ENCODE data around the gene C6orf120. TPM values are rescaled to one million over a fixed set of nuclear protein-coding genes. Genes with fewer than 3 reads are reported as not detected.

C6orf120 gene
- total and polyA plus RNA-seq, 2 of the 13 experiments (the other 11 are each of a cell fraction or from before 2014, with no cell fraction given) = 21.7 to 29.9 TPM

- TF ChIP-seq RCOR2 (CRISPR knock-in tag; IDR thresholded peaks at IDR 0.05) (peak; percentile 10), MXD1 (CRISPR knock-in tag; IDR thresholded peaks at IDR 0.05) (no peak), ZNF142 (CRISPR knock-in tag; IDR thresholded peaks at IDR 0.05) (peak; percentile 21; the same call in 1 of the 2 replicates), TARDBP (CRISPR knock-in tag; IDR thresholded peaks at IDR 0.05) (no peak), TERF1 (CRISPR knock-in tag; IDR thresholded peaks at IDR 0.05) (no peak; the same call in 1 of the 2 replicates), TFDP1 (CRISPR knock-in tag; IDR thresholded peaks at IDR 0.05; ENCODE audit: borderline replicate concordance) (peak; percentile 50; the same call in 1 of the 2 replicates), KAT7 (CRISPR knock-in tag; IDR thresholded peaks at IDR 0.05; ENCODE audit: borderline replicate concordance) (peak; percentile 33; the same call in 1 of the 2 replicates), EHMT2 (IDR thresholded peaks at IDR 0.05; ENCODE audit: borderline replicate concordance, low read depth, low read length) (no peak), GZF1 (CRISPR knock-in tag; IDR thresholded peaks at IDR 0.05) (no peak; the same call in 1 of the 2 replicates), KLF11 (CRISPR knock-in tag; IDR thresholded peaks at IDR 0.05) (no peak), ZNF615 (CRISPR knock-in tag; IDR thresholded peaks at IDR 0.05; ENCODE audit: borderline replicate concordance) (0 out of 2 replicates have a peak, but pooled peaks have one; percentile 44), GFI1 (CRISPR knock-in tag; IDR thresholded peaks at IDR 0.05; ENCODE audit: borderline replicate concordance) (peak; percentile 76), ZNF382 (CRISPR knock-in tag; IDR thresholded peaks at IDR 0.05; ENCODE audit: borderline replicate concordance) (no peak), RAD21 (CRISPR knock-in tag; IDR thresholded peaks at IDR 0.05) (no peak), ZNF569 (CRISPR knock-in tag; IDR thresholded peaks at IDR 0.05; ENCODE audit: borderline replicate concordance) (peak; percentile 75; the same call in 1 of the 2 replicates), HOXA7 (CRISPR knock-in tag; IDR thresholded peaks at IDR 0.05) (no peak), ZFP82 (CRISPR knock-in tag; IDR thresholded peaks at IDR 0.05; ENCODE audit: borderline replicate concordance) (0 out of 2 replicates have a peak, but pooled peaks have one; percentile 59), SNAPC2 (CRISPR knock-in tag; IDR thresholded peaks at IDR 0.05) (peak; percentile 76; the same call in 1 of the 2 replicates)
These were observed 23.5 kb downstream of the C6orf120 start (continued) for GRCh38 chr6:169725125-169726048.
